Upper lobe of left lung (tissue), 6 donors: ENCODE results near the gene KIAA1549. TPM values are rescaled to one million over a fixed set of nuclear protein-coding genes. Genes with fewer than 3 reads are reported as not detected.
"Not testable (repeated sequence)": the region's sequence is repeated elsewhere in the genome, so short reads cannot be mapped to it uniquely, and the experiment has no call there.

Source experiments
- ATAC-seq, 2 donors: fragments of 200-7000 bp; cut with Tn5 transposase; one replicate each; pipeline ENCODE4 v1.9.1; 2022; ENCODE audit warnings: mild to moderate bottlenecking in 2 of 2, moderate library complexity in 2 of 2; ENCODE audit not compliant: low FRiP score in 2 of 2
- DNase-seq, 2 donors: peaks; one replicate each; pipeline ENCODE4 v3.0.0-alpha.2; 2019 to 2020
- H3K27ac ChIP-seq, 4 donors: fragments of 200-600 bp; sonication (generic); one replicate each; pipeline ENCODE4 v1.5.1; 2016 to 2019
- H3K27me3 ChIP-seq, 4 donors: fragments of 200-600 bp; sonication (generic); one replicate each; pipeline ENCODE4 v1.5.1; 2017 to 2019
- H3K36me3 ChIP-seq, 4 donors: fragments of 200-600 bp; sonication (generic); one replicate each; pipeline ENCODE4 v1.5.1; 2016 to 2019
- H3K4me1 ChIP-seq, 4 donors: fragments of 200-600 bp; sonication (generic); one replicate each; pipeline ENCODE4 v1.5.1; 2018 to 2019
- H3K4me3 ChIP-seq, 4 donors: fragments of 200-600 bp; sonication (generic); one replicate each; pipeline ENCODE4 v1.5.1; 2017 to 2019; ENCODE audit warnings: mild to moderate bottlenecking in 2 of 4, moderate library complexity in 1 of 4
- H3K9me3 ChIP-seq, 4 donors: fragments of 200-600 bp; sonication (generic); one replicate each; pipeline ENCODE4 v1.5.1; 2018 to 2019
- EP300 ChIP-seq, 4 donors: sonication (generic); formaldehyde crosslinking; IDR thresholded peaks; one replicate each; pipeline ENCODE4 v1.5.1; 2017; ENCODE audit warnings: antibody characterized with exemption in 4 of 4, control low read depth in 2 of 4
- POLR2A ChIP-seq, 4 donors: fragments of 450-650 bp; IDR thresholded peaks; one replicate each; pipeline ENCODE4 v1.5.1; 2016 to 2017; ENCODE audit warnings: antibody characterized with exemption in 4 of 4, mild to moderate bottlenecking in 2 of 4
- POLR2AphosphoS5 ChIP-seq, 2 donors: sonication (generic); formaldehyde crosslinking; IDR thresholded peaks; one replicate each; pipeline ENCODE4 v1.5.1; 2017; ENCODE audit warnings: antibody characterized with exemption in 2 of 2
- WGBS, 2 donors: methylation state at CpG; one replicate each; pipeline ENCODE4 v1.1.5; 2017 to 2018; 5-methylcytosine and 5-hydroxymethylcytosine counted together
- total RNA-seq, 6 donors: library from RNA; depleted of rRNA in 4 of 6; stranded (reverse); fragments of >200 nt in 4 of 6; gene quantifications; one replicate each; pipeline versions ENCODE4 v1.1.0 to v1.2.1, GENCODE V29; 2016 to 2021
- TF ChIP-seq, protein P1 (sequence below), 6 experiments: fragments of 450-650 bp in 4 of 6; fragments of 200-600 bp in 2 of 6; sonication (generic) in 2 of 6; IDR thresholded peaks; one replicate each; pipeline ENCODE4 v1.5.1; 2016 to 2019; ENCODE audit warnings: antibody characterized with exemption in 6 of 6
- donor health status: DM: no; HTN: no; CAD: no; lungs with moderate emphysema.
- donor health status: DM: no; HTN: yes; CAD: no; lungs with severe emphysema.

KIAA1549 gene
- total RNA-seq, 6 donors from 2014 or later, result 4.1 to 10.2 (median 5.3) TPM

- DNase-seq (peak in 1 of 2 donors; percentile 58), ATAC-seq (no peak)
- Histone ChIP-seq H3K36me3 (no peaks in the 10 kb centered on the region), H3K9me3 (no peaks in the 10 kb centered on the region), H3K27ac (no peak overlapping the region), H3K27me3 (no peaks in the 10 kb centered on the region), H3K4me3 (no peak overlapping the region), H3K4me1 (peaks cover 0 to 3% (median 0%) of the 10 kb centered on the region in 4 donors)
- no peak for TF ChIP-seq POLR2A (IDR thresholded peaks at IDR 0.05)
- TF ChIP-seq, protein P1, sequence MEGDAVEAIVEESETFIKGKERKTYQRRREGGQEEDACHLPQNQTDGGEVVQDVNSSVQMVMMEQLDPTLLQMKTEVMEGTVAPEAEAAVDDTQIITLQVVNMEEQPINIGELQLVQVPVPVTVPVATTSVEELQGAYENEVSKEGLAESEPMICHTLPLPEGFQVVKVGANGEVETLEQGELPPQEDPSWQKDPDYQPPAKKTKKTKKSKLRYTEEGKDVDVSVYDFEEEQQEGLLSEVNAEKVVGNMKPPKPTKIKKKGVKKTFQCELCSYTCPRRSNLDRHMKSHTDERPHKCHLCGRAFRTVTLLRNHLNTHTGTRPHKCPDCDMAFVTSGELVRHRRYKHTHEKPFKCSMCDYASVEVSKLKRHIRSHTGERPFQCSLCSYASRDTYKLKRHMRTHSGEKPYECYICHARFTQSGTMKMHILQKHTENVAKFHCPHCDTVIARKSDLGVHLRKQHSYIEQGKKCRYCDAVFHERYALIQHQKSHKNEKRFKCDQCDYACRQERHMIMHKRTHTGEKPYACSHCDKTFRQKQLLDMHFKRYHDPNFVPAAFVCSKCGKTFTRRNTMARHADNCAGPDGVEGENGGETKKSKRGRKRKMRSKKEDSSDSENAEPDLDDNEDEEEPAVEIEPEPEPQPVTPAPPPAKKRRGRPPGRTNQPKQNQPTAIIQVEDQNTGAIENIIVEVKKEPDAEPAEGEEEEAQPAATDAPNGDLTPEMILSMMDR (IDR thresholded peaks at IDR 0.05), result no peak
- TF ChIP-seq POLR2AphosphoS5 (IDR thresholded peaks at IDR 0.05), result no peak
- no peak for TF ChIP-seq EP300 (IDR thresholded peaks at IDR 0.05)
- WGBS, 2 donors, result 96 to 98% methylated on average over 17 to 18 of the region's 18 CpGs
Observed at GRCh38 chr7:138802706-138803105, 178.5 kb downstream of the KIAA1549 start.

DNA sequence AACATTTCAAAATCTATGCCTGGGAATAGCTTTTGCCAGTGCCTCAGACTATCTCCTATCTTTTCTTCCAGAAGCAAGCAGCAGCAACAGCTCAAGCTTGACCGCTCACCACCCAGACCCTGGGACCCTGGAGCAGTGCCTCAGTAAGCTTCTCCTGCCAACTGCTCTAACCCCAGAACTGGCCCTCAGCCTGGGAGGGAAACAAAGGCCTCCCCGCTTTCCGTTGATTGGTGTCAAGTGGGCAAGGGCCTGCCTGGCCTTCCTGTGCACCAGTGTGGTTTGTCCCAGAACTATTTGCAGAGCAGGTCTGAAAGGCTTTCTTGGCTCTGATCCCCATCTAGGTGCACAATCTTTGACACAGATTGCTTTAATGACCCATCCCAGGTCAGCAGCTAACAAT lies 179.9 kb downstream of the KIAA1549 start:
- Histone ChIP-seq H3K27me3 (no peaks in the 10 kb centered on the region), H3K36me3 (no peaks in the 10 kb centered on the region), H3K27ac (no peak overlapping the region), H3K4me1 (peaks cover 0 to 3% (median 0%) of the 10 kb centered on the region in 4 donors), H3K9me3 (no peaks in the 10 kb centered on the region), H3K4me3 (no peak overlapping the region)
- ATAC-seq, result no peak
- 64 to 80% methylated on average over 3 of the region's 3 CpGs for WGBS, 2 donors
- DNase-seq, result no peak
- no peak for TF ChIP-seq EP300 (IDR thresholded peaks at IDR 0.05)

GRCh38 chr7:138799336-138800000 lies 181.7 kb downstream of the KIAA1549 start:
- Histone ChIP-seq H3K4me1 (peaks cover 0 to 3% (median 0%) of the 10 kb centered on the region in 4 donors), H3K27ac (no peak overlapping the region), H3K4me3 (no peak overlapping the region), H3K27me3 (no peaks in the 10 kb centered on the region), H3K9me3 (no peaks in the 10 kb centered on the region), H3K36me3 (no peaks in the 10 kb centered on the region)
- DNase-seq, result no peak
- no peak for ATAC-seq
- WGBS, 2 donors, result 74 to 77% methylated on average over 7 of the region's 7 CpGs
- TF ChIP-seq, protein P1 (IDR thresholded peaks at IDR 0.05), result no peak
- TF ChIP-seq EP300 (IDR thresholded peaks at IDR 0.05) (no peak), POLR2A (IDR thresholded peaks at IDR 0.05) (no peak), POLR2AphosphoS5 (IDR thresholded peaks at IDR 0.05) (no peak)

DNA sequence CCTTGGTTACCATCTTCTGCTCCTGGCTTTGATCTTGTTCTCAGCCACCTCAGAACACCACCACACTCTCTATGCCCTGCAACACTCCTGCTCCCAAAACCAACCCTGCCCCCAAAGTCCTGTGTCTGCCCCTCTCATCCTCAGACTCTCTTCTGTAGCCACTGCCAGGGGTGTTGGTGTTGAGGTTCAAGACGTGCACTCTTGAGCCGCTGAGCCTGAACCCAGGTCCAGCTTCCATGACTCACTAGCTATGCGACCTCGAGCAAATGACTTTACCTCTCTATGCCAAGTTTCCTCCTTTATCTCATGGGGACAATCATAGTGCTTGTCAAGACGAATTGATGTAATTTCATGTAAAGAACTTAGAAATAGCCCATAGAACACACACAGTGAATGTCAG lies 182.4 kb downstream of the KIAA1549 start:
- no peaks in the 10 kb centered on the region for H3K9me3 ChIP-seq
- no peaks in the 10 kb centered on the region for H3K27me3 ChIP-seq
- 82 to 84% methylated on average over 5 of the region's 5 CpGs for WGBS, 2 donors
- TF ChIP-seq, protein P1 (IDR thresholded peaks at IDR 0.05), result no peak
- no peak for TF ChIP-seq EP300 (IDR thresholded peaks at IDR 0.05)
- no peak for TF ChIP-seq POLR2AphosphoS5 (IDR thresholded peaks at IDR 0.05)
- no peak for ATAC-seq
- H3K4me1 ChIP-seq, result peaks cover 0 to 3% (median 0%) of the 10 kb centered on the region in 4 donors
- no peaks in the 10 kb centered on the region for H3K36me3 ChIP-seq
- H3K4me3 ChIP-seq, result no peak overlapping the region
- H3K27ac ChIP-seq, result no peak overlapping the region
- DNase-seq, result no peak

- Histone ChIP-seq H3K9me3 (no peaks in the 10 kb centered on the region), H3K27ac (no peak within 1 kb of the TSS), H3K27me3 (no peaks in the 10 kb centered on the region), H3K36me3 (no peaks in the 10 kb centered on the region), H3K4me3 (peak within 1 kb of the TSS in 1 of 4 donors; percentile 7), H3K4me1 (peaks cover 0 to 3% (median 0%) of the 10 kb centered on the region in 4 donors)
- ATAC-seq, result peak; percentile 16 to 71
- DNase-seq, result peak; percentile 66 to 67
- 28 to 30% methylated on average over 9 to 12 of the region's 14 CpGs for WGBS, 2 donors
- TF ChIP-seq, protein P1 (IDR thresholded peaks at IDR 0.05), result no peak
- TF ChIP-seq POLR2AphosphoS5 (IDR thresholded peaks at IDR 0.05), result no peak
- no peak for TF ChIP-seq POLR2A (IDR thresholded peaks at IDR 0.05)
- no peak for TF ChIP-seq EP300 (IDR thresholded peaks at IDR 0.05)
Observed at GRCh38 chr7:138797715-138798320, 183.4 kb downstream of the KIAA1549 start, which contains the start of the genes ATP6V0A4 and TMEM213. Gene ATP6V0A4, minus strand, starts transcription at chr7:138798196. Its CDS starts 26,949 bp downstream, at chr7:138771247. Gene TMEM213, plus strand, starts transcription at chr7:138797994. Its CDS starts 111 bp downstream, at chr7:138798105.

DNA sequence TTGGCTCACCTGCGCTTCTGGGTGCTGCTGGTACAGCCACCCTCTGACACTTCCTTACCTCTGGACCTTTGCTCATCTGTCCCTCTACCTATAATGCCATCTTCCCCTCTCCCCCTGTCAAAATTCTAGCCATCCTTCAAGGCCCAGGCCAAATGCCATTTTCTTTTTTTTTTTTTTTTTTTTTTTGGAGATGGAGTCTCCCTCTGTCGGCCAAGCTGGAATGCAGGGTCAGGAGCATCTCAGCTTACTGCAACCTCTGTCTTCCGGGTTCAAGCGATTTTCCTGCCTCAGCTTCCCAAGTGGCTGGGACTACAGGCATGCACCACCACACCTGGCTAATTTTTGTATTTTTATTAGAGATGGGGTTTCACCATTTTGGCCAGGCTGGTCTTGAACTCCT lies 184.1 kb downstream of the KIAA1549 start:
- H3K4me3 ChIP-seq, H3K27me3 ChIP-seq, ATAC-seq, H3K4me1 ChIP-seq, H3K36me3 ChIP-seq, DNase-seq, H3K9me3 ChIP-seq, H3K27ac ChIP-seq: not testable (repeated sequence)
- WGBS, 2 donors, result 82 to 89% methylated on average over 4 of the region's 4 CpGs
